Measurements from ENCODE around the gene KIAA1671.

Gene KIAA1671

DNA sequence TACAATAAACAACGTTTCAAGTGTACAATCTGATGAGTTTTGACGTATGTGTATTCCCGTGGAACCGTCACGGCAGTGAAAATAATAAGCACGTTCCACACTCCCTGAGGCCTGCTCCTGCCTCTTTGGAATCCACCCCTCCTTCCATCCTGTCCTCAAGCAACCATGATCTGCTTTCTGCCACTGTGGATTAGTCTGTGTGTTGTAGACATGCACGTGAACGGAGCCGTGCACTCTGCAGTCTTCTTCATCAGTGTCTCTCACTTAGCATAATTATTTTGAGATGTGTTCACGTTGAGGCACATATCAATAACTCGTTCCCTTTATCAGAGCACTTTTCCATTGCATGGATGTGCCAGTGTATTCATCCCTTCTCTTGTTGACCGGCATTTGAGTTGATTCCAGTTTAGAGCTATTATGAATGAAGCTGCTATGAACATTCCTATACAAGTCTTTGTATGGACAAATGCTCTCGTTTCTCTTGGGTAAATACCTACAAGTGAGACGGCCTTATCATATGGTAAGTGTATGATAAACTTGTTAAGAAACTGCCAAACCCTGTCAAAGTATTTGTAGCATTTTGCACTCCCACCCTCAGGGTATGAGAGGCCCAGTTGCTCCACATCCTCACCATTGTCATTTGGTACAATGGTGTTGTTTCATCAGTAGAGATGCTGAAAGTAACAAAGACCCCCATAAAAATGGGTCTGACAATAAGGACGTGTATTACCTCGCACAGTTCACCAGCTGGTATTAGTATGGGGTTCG lies 144.3 kb downstream of the KIAA1671 start:
- no peak for DNase-seq

DNA sequence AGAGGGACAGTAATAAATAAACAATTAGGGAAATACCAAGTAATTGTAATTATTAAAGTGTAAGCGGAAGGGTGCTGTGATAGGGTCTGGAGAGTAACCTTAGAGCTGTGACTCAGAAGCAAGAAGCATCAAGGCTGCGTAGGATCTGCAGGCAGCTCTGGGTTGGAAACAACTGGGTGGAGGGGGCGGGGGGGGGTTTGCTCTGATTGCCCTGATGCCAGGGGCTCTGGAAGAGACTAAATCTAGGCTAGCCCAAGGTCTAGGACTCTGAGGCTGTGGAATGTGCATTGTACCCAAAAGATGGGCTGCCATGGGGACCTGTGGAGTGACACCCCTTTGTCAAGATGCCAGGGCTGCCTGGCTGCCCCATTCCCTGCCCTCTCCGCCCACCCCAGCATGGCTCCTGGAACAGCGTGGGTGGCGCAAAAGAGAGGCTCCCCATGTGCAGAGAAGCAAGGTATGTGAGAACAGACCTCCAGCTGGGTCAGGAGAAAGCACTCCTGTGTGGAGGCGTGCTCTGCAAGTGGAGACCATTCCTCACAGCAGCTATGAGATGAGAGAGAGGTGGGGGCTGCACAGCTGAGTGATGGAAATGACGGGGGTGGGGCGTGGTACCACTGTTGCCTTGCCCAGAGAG lies 146.0 kb downstream of the KIAA1671 start:
- DNase-seq = no peak

DNA sequence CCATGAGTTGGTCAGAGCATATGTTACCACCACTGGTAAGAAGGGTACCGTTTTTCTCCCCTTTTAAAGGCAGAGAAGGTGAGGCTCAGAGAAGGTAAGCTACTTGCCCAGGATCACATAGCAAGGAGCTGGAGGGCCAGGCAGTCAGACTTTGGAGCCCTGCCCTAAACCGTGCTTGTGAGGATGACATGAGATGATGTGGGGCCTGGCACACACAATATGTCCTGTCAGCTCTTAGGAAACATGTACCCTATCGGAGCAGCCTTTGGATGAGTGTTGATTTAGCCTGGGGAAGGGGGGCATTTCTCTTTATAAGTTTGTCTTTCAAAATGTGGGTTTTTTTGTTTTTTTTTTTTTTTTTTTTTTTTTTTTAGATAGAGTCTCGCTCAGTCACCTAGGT lies 146.7 kb downstream of the KIAA1671 start:
- DNase-seq = no peak

DNA sequence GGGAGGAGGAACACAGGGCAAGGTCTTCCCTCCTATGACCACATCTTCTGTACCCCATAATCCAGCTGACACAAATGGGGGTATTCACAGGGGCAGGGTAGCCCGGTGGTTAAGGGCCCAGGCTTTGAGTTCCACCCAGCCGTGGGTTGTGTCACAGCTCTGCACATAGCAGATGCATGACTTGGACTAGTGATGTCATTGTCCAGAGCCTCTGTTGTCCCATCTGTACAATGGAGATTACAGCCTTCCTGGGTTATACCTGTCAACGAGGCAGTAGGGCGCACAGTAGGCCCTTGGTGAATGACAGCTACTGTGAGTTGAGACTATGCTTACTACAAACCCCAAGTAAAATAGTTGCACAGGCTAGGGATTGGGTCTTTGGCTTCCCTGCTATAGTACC lies 147.9 kb downstream of the KIAA1671 start:
- DNase-seq = no peak

DNA sequence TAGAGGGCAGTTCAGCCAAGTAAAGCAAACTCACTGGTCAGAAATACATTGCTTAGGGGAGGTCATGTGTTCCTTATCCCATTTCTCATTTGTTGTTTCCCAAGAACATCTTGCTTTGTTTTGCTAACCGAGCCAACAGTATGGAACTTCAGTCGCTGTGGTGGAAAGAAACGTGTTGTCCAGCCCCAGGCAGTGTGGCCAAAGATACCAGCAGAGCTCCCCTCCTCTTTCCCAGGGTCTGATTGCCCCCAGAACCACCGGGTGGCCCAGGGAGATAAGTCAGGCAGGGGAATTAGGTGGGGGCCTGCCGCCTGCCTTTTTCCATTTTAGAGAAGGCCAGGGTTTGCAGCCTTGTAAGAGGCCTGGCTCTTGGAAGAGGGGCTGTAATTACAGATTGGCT lies 148.4 kb downstream of the KIAA1671 start:
- DNase-seq = no peak

DNA sequence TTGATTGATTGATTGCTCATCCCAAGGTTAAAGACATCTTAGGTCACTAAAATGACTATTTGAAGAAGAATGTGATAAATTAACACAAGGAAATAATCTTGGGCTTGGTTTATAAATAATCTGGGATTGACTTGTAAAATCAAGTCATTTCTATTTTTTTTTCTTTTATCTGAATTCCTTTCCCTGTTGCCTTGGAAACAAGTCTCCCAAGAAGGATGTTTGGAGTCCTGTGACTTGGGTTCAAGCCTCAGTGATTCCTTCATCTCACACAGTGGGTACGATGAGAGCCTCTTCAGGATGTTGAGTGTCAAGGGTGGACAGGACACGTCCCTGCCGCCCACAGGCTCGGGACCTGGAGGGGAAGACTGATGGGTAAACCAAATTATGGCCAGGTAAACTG lies 149.0 kb downstream of the KIAA1671 start:
- no peak for DNase-seq

DNA sequence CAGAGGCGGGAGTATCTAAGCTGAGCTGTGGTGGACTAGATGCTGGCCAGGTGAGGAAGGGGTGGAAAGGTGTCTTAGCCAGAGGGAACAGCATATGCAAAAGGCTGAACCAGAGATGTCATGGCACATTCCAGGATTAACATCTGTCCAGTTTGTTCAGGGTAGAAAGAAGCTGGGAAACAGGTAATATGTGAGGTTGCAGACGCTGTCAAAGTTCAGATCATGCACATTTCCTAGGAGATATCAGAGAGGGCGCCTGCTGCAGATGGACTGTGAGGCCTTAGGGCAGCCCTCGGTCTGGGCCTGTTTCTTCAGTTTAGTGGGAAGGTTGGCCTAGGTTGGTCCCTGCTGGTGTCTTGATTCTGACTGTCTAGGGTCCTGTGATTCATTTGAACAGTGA lies 149.5 kb downstream of the KIAA1671 start:
- DNase-seq = no peak

DNA sequence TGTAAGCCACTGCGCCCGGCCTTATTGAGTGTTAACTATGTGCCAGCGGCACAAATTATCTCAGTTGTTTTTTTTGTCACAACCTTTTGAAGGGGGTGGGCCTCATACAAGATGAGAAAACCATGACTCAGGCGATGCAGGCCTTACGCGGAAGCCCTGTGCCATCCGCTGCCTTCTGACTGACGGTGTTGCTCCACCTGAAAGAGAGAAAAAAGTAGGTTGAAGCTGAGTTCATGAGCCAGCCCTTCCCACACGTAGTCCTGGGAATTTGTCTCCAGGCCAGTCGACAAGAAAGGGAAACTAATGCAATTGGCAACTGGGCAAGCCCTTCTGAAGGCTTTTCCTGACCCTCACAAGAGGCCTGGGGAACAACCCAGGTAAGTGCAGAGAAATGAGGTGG lies 150.2 kb downstream of the KIAA1671 start:
- no peak for DNase-seq

DNA sequence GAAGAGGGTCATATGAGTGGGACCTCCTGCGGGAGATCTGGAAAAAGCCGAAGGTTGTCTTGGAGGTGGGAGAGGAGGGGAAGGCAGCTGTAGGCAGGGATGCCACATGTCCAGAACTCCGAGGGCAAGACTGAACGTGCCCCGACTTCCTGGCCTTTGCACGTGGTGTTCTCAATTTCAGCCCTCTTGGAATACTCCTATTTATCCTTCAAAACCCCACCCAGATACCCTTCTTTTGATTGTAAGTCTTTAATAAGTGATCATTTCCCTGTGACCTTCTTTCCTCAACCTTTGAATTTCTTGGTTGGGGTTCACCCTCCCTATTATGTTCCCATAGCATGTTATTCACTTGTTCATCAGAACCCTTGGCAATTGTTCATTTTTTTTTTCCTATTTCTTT lies 151.9 kb downstream of the KIAA1671 start:
- no peak for DNase-seq

DNA sequence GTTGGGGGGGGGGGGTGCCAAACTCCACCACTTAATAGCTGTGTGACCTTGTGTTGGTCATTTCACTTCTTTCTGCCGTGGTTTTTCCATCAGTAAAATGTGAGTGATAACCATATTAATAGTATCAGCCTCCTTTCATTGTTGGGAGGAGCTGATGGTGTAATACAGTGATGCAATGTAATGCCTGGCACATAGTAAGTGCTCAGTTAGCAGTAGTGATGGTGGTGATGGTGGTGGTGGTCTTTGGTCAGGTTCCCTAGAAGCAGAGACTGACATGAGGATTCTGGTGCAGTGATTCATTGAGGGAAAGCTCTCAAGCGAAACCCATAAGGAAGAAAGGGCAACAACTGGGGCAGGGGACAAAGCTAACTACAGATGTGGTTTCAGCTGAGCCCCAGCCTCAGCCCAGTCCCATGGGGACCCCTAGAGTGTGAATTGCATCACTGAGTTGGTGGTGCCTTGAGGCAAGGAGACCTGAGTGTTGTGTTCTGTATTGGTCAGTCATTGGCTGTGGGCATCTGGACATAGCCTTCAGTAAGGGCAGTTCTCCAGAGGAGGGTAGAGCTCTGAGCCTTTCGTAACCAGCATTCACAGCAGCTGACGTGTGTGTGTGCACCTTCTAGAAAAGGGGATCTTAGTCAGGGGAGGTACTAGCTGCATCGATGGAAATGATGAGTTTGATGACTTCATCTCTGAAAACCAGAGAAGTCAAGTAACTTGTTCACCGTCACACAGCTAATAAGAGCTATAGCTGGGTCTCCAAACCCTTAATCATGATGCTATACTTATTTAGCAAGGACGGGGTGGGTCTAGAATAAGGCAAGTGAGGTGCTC lies 153.5 kb downstream of the KIAA1671 start:
- DNase-seq = no peak

DNA sequence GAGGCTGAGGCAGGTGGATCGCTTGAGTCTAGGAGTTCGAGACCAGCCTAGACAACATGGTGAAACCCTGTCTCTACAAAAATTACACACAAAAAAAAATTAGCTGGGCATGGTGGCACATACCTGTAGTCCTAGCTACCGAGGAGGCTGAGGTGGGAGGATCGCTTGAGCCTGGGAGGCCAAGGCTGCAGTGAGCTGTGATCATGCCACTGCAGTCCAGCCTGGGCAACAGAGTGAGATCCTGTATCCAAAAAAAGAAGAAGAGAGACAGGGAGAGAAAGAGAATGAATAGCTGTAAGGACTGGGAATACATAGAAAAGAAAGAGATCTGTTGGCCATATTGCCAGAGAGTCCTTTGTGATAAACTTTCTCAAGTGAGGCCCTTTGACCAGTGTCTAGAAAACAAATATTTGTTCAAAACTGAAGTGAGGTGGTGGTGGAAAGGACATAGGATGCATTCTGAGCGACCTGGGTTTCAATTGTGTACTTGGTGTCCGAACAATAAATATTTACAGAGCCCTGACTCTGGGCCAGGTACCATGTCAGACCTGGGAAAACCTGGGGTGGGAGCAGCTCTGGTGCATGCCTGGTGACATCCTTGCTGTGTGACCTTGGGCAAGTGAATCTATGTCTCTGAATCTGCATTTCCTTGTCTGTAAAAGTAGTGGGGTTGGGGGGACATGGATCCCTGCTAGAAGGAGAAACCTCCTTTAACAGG lies 157.5 kb downstream of the KIAA1671 start:
- DNase-seq = no peak

DNA sequence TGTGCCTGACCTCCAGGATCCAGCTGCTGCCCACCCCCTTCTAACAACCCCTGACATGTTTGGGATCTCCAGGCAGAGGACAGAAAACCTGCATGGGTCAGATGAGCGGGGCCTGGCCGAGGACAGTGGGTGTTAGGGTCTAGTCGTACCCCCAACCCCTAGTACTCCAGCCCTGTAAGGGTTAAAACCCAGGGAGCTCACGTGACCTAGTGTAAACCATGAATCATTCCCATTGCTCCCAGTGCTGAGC lies 158.0 kb downstream of the KIAA1671 start:
- no peak for DNase-seq

DNA sequence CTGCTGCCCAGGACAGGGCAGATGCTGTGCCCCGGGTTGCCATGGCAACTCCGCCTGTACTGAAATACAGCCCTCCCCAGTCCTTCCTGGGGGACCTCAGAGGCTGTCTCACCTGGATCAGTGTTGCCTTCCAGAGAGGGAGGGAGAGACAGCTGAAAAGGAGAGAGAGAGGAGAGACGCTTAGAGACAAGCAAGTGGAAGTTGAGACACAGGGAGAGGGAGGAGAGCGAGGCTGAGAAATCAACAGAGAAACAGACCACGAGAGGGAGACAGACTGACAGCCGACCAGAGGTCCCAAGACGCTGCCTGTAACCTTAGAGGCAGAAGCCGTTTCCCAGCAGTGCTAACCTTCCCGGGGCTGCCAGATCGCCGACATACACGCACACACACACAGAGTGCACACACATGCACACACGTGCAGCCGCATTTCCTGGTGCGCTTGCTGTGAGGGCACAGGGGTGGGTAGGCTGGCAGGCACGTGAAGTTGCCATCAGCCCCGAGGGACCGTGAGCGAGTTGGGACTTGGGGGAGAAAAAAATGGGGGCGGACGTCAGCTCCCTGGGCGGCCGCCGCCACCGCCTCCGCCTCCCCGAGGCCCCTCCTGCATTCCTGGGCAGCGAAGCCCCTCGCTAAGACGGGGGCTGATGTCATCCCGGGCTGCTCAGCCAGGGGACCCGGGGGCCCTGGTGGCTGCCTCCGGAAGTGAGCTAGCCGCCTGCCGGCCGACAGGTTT lies 158.5 kb downstream of the KIAA1671 start:
- DNase-seq = peak; percentile 46 to 48

DNA sequence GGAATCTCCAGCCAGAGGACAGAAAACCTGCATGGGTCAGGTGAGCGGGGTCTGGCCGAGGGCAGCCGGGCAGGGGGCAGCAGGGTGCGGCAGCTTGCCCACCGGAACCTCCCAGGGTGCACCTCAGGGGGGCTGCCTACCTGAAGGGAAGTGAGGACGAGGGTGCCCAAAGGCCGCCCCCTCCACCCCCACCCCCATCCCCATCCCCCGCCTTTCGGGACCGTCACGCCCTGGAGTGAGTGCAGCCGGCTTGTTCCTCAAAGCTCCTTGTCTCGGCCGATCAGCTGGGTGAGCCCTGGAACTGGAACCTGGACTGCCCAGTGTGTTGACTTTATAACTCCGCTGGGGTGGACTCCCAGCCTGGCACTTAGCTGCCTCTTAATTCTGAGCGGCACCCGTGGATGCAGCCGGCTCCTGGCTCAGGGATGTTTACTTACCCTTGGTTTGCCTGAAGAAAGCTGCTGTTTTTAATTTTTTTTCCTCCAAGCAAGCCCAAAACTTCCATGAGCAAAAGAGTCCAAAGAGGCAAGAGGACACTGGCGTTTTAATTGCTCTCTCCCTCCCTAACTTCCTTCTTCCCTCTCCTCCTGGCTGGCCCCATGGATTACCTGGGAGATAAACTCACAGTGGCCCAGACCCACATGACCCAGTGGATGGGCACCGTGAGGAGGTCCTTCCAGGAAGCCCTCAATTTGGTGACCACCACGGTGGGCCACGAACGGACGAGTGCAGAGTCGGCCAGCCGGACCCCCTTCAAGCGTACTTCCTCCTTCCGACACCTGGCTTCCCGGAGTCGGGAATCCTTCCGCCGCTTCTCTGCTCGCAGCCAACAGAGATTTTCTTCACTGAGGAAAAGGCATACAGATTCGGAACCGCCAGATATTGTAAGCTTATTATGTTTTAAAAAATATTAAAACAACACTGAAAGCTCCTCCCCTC lies 159.3 kb downstream of the KIAA1671 start:
- DNase-seq = peak in 1 of 2 donors; percentile 10

DNA sequence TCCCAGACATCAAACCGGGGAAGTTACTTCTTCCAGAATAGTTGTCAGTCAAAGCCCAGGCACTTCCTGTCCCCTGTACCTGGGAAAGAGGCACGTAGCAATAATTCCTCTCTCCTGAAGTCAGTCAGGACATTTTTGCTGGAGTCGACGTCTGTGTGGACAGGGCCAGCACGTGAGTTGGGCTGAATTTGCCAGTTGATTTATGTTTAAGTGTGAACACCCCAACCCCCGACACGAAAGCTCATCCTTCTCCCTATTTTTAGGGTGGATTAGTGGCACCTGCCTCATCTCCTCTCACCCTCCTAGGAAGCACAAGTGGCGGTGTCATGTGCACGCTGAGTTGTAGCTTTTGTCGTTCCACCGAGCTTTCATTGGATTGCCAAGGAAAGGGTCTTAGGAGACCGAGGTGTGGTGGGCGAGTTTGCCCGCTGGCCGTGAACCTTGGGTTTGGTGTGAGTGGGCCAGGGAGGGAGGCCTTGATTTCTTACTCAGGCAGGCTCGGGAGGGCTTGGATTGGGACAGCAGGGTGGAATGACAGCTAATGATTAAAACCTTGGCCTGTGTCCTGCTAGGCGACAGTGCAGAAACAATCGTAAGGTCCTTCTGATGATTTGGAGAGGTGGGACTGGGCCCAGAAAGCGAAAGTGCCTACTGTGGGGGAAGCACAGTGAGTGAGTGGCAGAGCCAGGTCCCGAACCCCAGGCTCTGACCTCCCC lies 160.2 kb downstream of the KIAA1671 start:
- no peak for DNase-seq

DNA sequence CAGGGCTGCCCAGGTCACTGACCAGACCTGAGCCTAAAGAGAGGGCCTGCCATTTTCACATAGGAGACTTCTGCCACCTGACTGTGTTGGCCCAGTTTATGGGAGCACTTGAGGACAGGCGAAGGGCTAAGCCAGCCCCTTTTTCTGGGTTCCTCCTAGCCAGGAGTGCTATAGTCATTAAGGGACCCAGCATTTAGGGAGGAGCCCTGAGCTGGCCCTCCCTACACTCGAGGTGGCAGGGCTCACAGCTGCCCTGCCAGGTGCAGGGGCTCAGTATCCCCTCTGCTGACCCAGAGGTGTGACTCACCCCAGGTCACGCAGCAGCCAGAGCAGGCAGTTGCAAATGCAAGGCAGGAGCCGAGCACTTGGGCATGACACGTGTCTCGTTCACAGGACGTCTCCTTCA lies 160.8 kb downstream of the KIAA1671 start:
- DNase-seq = no peak

DNA sequence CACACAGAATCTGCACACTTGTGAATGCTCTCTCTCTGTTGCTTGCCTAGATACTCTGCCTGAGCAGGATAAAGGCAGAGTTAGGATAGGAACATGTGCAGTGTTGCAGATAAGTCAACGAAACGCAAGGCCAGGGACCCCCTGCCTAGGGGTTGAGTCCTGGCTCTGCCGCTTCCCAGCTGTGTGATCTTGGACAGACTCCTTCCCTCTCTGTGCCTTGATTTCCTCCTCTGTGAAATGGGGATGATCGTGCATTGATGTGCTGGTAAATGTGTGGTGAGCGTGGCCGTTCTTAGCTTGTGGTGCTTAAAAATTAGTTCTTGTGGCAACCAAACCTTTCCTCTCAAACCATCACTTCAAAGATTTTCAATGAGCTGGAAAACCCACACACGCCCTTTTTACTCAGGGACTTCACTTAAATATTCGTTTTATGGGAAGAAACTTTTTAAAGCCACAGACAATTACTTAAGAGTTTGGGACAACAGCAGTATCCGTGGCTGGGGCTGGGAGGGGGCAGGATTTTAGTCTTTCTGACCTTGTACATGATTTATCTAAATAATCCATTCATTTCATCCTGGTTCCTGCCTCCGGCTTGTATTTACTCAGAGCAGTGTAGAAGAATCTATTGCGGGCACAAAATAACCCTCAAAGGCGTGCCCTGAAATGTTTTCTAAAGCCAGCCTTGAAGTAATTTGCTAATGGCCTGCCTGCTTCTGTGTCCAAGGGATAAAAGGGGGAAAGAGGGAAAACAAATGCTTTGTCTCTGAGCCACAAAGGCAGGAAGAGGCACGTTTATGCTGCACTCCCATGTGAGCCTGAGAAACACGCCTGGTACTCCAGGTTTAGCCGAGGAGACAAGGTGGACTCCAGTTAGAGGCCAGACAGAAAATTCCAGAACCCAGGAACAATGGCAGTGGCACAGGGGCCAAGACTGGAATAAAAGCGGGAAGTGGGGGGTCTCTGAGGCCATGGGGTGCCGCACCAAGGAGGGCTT lies 162.2 kb downstream of the KIAA1671 start:
- DNase-seq = no peak

DNA sequence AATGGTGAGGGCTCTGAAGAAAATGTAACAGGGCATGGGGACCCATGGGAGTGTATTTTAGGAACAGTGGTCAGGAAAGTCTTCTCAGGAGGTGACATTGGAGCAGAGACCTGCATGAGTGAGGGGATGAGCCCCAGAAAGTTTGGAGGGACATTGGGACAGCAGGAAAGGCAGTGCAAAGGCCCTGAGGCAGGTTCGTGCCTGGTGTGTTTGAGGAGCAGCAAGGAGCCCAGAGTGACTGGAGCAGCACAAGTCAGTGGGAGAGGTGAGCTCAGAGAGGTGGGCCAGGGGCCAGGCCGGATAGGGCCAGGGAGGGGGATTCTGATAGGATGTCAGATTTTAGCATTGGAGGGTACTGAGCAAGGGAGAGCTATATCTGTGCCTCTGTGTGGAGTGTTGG lies 167.1 kb downstream of the KIAA1671 start:
- DNase-seq = no peak

DNA sequence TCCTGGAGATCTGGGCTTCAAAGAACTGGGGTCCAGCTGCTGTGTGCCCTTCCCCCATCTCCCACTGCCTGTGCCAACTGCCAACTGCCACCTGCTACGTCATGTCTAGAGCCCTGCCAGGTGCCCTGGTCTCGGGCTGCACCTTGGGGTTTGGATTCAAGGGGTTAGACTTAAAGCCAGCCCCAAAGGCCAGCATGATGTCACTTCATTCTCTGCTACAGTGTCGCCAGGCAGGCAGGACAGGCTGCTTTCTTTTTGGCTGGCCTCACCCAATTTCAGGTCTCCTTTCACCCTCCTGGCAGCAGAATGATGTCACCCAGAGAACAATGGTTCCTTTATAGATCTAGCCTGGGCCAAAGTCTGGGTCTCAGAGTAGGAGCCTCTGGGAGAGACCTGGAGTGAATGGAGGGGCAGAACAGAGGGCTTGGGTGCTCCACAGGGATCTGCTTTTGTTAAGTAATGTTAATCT lies 167.6 kb downstream of the KIAA1671 start:
- DNase-seq = no peak

All from stimulated activated CD4-positive, alpha-beta T cell treated with anti-CD3 and anti-CD28 coated beads, Interleukin-2, amount 100 ng/mL, for 24 hours (primary cell).